ENCODE data around the gene ARID1B.

- TF ChIP-seq CTCF (conservative IDR thresholded peaks at IDR 0.05; ENCODE audit: low read depth, low read length) (0 out of 2 replicates have a peak, but pooled peaks have one; percentile 14), EZH2 (IDR thresholded peaks at IDR 0.05; ENCODE audit: low read length, unreplicated experiment) (no peak)
Measured at GRCh38 chr6:157158897-157159296, 381.7 kb downstream of the ARID1B start.
